Measurements from ENCODE around the gene GMDS.

GMDS gene

DNA sequence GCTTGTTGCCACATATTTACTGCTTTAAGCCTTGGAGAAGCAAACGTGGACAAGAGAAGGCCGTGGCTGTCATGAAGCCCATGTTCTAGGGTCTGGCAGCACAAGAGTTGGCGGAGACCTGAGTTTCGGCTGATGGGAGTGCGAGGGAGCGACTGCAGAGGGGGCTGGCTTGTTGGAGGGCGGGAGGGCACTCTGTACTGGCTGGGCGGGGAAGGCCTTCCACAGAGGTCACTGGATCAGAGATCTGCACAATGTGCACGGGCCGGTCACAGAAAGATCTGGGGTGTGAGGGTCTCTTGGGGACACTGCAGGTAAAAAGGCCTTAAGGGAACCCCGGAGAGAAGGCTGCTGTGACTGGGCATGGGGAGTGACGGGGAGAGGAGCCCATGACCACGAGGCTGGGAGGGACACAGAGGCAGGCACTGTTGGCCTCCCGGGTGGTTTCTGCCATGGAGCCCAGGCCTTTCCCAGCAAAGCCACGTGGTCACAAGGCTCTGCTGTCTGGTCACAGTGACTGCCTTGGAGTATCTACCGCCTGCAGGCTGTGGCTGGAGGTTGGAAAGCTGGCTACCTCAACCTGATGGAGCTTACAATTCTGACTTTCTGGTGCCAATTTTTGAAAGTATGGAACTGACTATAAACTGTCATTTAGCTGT, 611.9 kb downstream of the GMDS start:
- no peaks in the 10 kb centered on the region for H3K36me3 ChIP-seq (ENCODE audit: insufficient read depth, low read length)
- no peaks in the 10 kb centered on the region for H3K4me1 ChIP-seq (ENCODE audit: insufficient read depth, low read length)
- no peak overlapping the region for H3K4me3 ChIP-seq (ENCODE audit: low read depth in 1 of 2, low read length in 2 of 2)
- H3K27ac ChIP-seq (ENCODE audit: low read depth, low read length): no peak overlapping the region
- H3K27me3 ChIP-seq (ENCODE audit: control insufficient read depth in 1 of 2, insufficient read depth in 2 of 2, low read length in 2 of 2): peaks cover 0 to 4% of the 10 kb centered on the region in 2 donors
- no peaks in the 10 kb centered on the region for H3K9me3 ChIP-seq (ENCODE audit: low read length)
- H3K9ac ChIP-seq (ENCODE audit: low read length): no peak overlapping the region

- H3K9me3 ChIP-seq (ENCODE audit: low read length): no peaks in the 10 kb centered on the region
- H3K4me3 ChIP-seq (ENCODE audit: low read depth in 1 of 2, low read length in 2 of 2): no peak overlapping the region
- no peaks in the 10 kb centered on the region for H3K4me1 ChIP-seq (ENCODE audit: insufficient read depth, low read length)
- H3K27ac ChIP-seq (ENCODE audit: low read depth, low read length): no peak overlapping the region
- peaks cover 14 to 26% of the 10 kb centered on the region in 2 donors for H3K27me3 ChIP-seq (ENCODE audit: control insufficient read depth in 1 of 2, insufficient read depth in 2 of 2, low read length in 2 of 2)
- no peak overlapping the region for H3K9ac ChIP-seq (ENCODE audit: low read length)
- H3K36me3 ChIP-seq (ENCODE audit: insufficient read depth, low read length): no peaks in the 10 kb centered on the region
Observed at GRCh38 chr6:1631251-1631650, 614.2 kb downstream of the GMDS start.

DNA sequence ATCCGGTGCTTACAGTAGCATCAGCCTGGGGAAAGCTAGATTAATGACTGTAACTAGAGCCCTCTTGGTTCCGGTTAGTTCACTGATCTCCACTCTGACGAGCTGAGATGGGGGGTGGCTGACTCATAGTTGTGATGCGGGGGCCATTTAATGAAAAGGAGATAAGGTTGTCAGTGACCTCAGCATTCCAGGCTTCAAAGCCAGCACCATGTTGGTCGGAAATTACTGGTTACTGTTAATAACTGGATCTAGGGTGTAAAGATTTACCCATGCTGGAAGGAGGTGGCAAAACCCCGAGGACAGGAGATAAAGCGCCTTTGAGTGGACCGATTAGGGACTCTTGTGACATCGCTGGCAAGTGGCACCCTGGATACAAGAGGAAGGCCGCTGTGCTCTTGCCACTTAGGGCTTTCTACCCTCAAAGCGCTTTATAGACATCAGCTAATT, 614.6 kb downstream of the GMDS start:
- H3K27ac ChIP-seq (ENCODE audit: low read depth, low read length): no peak overlapping the region
- H3K4me1 ChIP-seq (ENCODE audit: insufficient read depth, low read length): no peaks in the 10 kb centered on the region
- H3K4me3 ChIP-seq (ENCODE audit: low read depth in 1 of 2, low read length in 2 of 2): no peak overlapping the region
- H3K9me3 ChIP-seq (ENCODE audit: low read length): no peaks in the 10 kb centered on the region
- H3K36me3 ChIP-seq (ENCODE audit: insufficient read depth, low read length): no peaks in the 10 kb centered on the region
- peaks cover 19 to 31% of the 10 kb centered on the region in 2 donors for H3K27me3 ChIP-seq (ENCODE audit: control insufficient read depth in 1 of 2, insufficient read depth in 2 of 2, low read length in 2 of 2)
- no peak overlapping the region for H3K9ac ChIP-seq (ENCODE audit: low read length)

DNA sequence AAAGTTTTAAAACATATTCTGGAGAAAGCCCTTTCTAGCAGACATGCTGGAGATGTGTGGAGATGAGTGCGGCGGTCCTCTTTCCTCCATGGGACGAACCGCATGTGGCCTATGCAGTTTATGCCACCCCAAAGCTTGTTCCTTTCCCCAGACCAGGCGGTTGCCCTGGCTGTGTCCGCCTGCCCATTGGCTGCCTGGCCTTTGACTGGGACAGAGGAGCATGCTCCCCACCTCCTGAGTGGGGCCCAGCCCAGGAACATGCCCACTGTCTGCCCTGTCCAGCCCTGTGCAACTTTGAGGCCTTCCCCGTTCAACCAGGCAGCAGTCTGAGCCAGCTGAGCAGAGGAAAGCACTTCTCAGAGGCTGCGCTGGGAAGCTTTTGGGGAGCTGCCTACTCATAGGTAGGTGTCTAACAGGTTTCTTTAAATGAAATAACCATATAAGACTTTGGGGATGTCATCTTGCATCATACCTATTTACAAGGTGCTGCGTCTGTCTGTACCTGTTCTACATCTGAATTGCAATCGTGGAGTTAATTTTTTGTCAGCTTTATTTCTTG, 615.1 kb downstream of the GMDS start:
- H3K9ac ChIP-seq (ENCODE audit: low read length): no peak overlapping the region
- H3K4me1 ChIP-seq (ENCODE audit: insufficient read depth, low read length): peaks cover 3% of the 10 kb centered on the region
- no peak overlapping the region for H3K27ac ChIP-seq (ENCODE audit: low read depth, low read length)
- peaks cover 24 to 36% of the 10 kb centered on the region in 2 donors for H3K27me3 ChIP-seq (ENCODE audit: control insufficient read depth in 1 of 2, insufficient read depth in 2 of 2, low read length in 2 of 2)
- no peaks in the 10 kb centered on the region for H3K36me3 ChIP-seq (ENCODE audit: insufficient read depth, low read length)
- no peaks in the 10 kb centered on the region for H3K9me3 ChIP-seq (ENCODE audit: low read length)
- no peak overlapping the region for H3K4me3 ChIP-seq (ENCODE audit: low read depth in 1 of 2, low read length in 2 of 2)

DNA sequence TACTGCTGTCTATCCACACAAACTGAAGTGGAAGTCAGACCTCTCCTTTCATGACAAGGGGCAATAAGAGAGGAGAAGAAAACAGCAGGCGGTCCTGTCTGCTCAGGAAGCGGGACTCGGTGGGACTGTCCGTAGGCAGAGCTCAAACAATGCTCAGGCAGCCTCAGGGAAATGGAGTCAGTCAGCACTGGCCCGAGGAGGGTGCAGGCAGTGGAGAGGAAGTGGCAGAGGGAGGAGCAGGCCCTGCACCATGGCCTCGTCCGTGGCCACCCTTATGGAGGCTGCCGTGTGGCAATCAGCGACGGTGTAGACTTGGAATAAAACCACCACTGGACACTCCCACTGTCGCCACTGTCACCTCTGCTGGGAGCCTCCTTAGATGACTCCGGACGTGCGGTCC, 616.1 kb downstream of the GMDS start:
- H3K27me3 ChIP-seq (ENCODE audit: control insufficient read depth in 1 of 2, insufficient read depth in 2 of 2, low read length in 2 of 2): peaks cover 34 to 41% of the 10 kb centered on the region in 2 donors
- no peak overlapping the region for H3K27ac ChIP-seq (ENCODE audit: low read depth, low read length)
- no peak overlapping the region for H3K9ac ChIP-seq (ENCODE audit: low read length)
- no peaks in the 10 kb centered on the region for H3K36me3 ChIP-seq (ENCODE audit: insufficient read depth, low read length)
- peaks cover 6% of the 10 kb centered on the region for H3K4me1 ChIP-seq (ENCODE audit: insufficient read depth, low read length)
- no peak overlapping the region for H3K4me3 ChIP-seq (ENCODE audit: low read depth in 1 of 2, low read length in 2 of 2)
- H3K9me3 ChIP-seq (ENCODE audit: low read length): no peaks in the 10 kb centered on the region

GRCh38 chr6:1627827-1628560, 617.4 kb downstream of the GMDS start:
- Histone ChIP-seq H3K9me3 (ENCODE audit: low read length) (no peaks in the 10 kb centered on the region), H3K27ac (ENCODE audit: low read depth, low read length) (no peak overlapping the region), H3K4me1 (ENCODE audit: insufficient read depth, low read length) (peaks cover 6% of the 10 kb centered on the region), H3K9ac (ENCODE audit: low read length) (no peak overlapping the region), H3K4me3 (ENCODE audit: low read depth in 1 of 2, low read length in 2 of 2) (no peak overlapping the region), H3K36me3 (ENCODE audit: insufficient read depth, low read length) (no peaks in the 10 kb centered on the region), H3K27me3 (ENCODE audit: control insufficient read depth in 1 of 2, insufficient read depth in 2 of 2, low read length in 2 of 2) (peaks cover 47% of the 10 kb centered on the region in 2 donors)

DNA sequence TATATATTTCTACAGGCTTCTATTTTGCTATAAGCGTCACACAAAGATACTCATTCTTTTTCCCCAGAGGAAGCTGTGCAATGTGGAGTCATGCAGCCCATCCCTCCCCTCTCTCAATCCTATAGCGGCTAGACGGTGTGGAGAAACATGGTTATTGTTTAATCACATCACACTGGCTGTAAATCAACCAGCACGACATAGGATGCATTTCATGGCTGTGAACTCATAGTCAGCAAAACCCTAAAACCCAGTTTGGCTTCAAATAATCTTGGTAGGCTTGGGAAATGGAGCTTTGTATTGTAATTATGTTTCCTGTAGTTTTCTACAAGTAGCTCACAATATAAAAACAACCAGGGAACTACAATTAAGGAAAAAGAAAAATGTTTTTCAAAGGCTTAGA, 618.9 kb downstream of the GMDS start:
- no peaks in the 10 kb centered on the region for H3K9me3 ChIP-seq (ENCODE audit: low read length)
- no peak overlapping the region for H3K4me3 ChIP-seq (ENCODE audit: low read depth in 1 of 2, low read length in 2 of 2)
- H3K9ac ChIP-seq (ENCODE audit: low read length): no peak overlapping the region
- no peak overlapping the region for H3K27ac ChIP-seq (ENCODE audit: low read depth, low read length)
- H3K36me3 ChIP-seq (ENCODE audit: insufficient read depth, low read length): no peaks in the 10 kb centered on the region
- peaks cover 60 to 62% of the 10 kb centered on the region in 2 donors for H3K27me3 ChIP-seq (ENCODE audit: control insufficient read depth in 1 of 2, insufficient read depth in 2 of 2, low read length in 2 of 2)
- H3K4me1 ChIP-seq (ENCODE audit: insufficient read depth, low read length): peaks cover 6% of the 10 kb centered on the region

- Histone ChIP-seq H3K27me3 (ENCODE audit: control insufficient read depth in 1 of 2, insufficient read depth in 2 of 2, low read length in 2 of 2) (peaks cover 66 to 68% of the 10 kb centered on the region in 2 donors), H3K36me3 (ENCODE audit: insufficient read depth, low read length) (no peaks in the 10 kb centered on the region), H3K9ac (ENCODE audit: low read length) (no peak overlapping the region), H3K9me3 (ENCODE audit: low read length) (no peaks in the 10 kb centered on the region), H3K4me1 (ENCODE audit: insufficient read depth, low read length) (peaks cover 6% of the 10 kb centered on the region), H3K27ac (ENCODE audit: low read depth, low read length) (no peak overlapping the region), H3K4me3 (ENCODE audit: low read depth in 1 of 2, low read length in 2 of 2) (no peak overlapping the region)
Observed at GRCh38 chr6:1625794-1626435, 619.5 kb downstream of the GMDS start.

- Histone ChIP-seq H3K4me3 (ENCODE audit: low read depth in 1 of 2, low read length in 2 of 2) (peak overlapping the region; percentile 72 to 88), H3K36me3 (ENCODE audit: insufficient read depth, low read length) (no peaks in the 10 kb centered on the region), H3K4me1 (ENCODE audit: insufficient read depth, low read length) (peaks cover 6% of the 10 kb centered on the region), H3K27ac (ENCODE audit: low read depth, low read length) (no peak overlapping the region), H3K9me3 (ENCODE audit: low read length) (no peaks in the 10 kb centered on the region), H3K9ac (ENCODE audit: low read length) (no peak overlapping the region), H3K27me3 (ENCODE audit: control insufficient read depth in 1 of 2, insufficient read depth in 2 of 2, low read length in 2 of 2) (peaks cover 71 to 74% of the 10 kb centered on the region in 2 donors)
Observed at GRCh38 chr6:1624851-1625781, 620.3 kb downstream of the GMDS start.

GRCh38 chr6:1624058-1624850, 621.2 kb downstream of the GMDS start:
- peak overlapping the region; percentile 42 to 72 for H3K4me3 ChIP-seq (ENCODE audit: low read depth in 1 of 2, low read length in 2 of 2)
- H3K27me3 ChIP-seq (ENCODE audit: control insufficient read depth in 1 of 2, insufficient read depth in 2 of 2, low read length in 2 of 2): peaks cover 76 to 82% of the 10 kb centered on the region in 2 donors
- no peaks in the 10 kb centered on the region for H3K9me3 ChIP-seq (ENCODE audit: low read length)

More at GRCh38 chr6:1624058-1624850, 621.2 kb downstream of the GMDS start:
- H3K27ac ChIP-seq (ENCODE audit: low read depth, low read length): no peak overlapping the region
- H3K9ac ChIP-seq (ENCODE audit: low read length): no peak overlapping the region
- peaks cover 6% of the 10 kb centered on the region for H3K4me1 ChIP-seq (ENCODE audit: insufficient read depth, low read length)
- no peaks in the 10 kb centered on the region for H3K36me3 ChIP-seq (ENCODE audit: insufficient read depth, low read length)

Measured in muscle layer of colon (tissue), 2 donors.